ENCODE data around the gene SMARCA2.

SMARCA2 gene

GRCh38 chr9:2015581-2016407 is 647 bp downstream of the SMARCA2 start:
- DNase-seq (ENCODE audit: low read depth, low spot score), result peak; percentile 67

GRCh38 chr9:2016408-2017330 is 1.5 kb downstream of the SMARCA2 start:
- peak; percentile 61 for DNase-seq (ENCODE audit: low read depth, low spot score)

GRCh38 chr9:2017331-2018161 is 2.4 kb downstream of the SMARCA2 start:
- peak; percentile 52 for DNase-seq (ENCODE audit: low read depth, low spot score)

- DNase-seq (ENCODE audit: low read depth, low spot score), result no peak
These were observed 3.1 kb downstream of the SMARCA2 start for GRCh38 chr9:2018162-2018643.

- DNase-seq (ENCODE audit: low read depth, low spot score), result peak; percentile 63
These were observed 3.8 kb downstream of the SMARCA2 start for GRCh38 chr9:2018764-2019558.

- DNase-seq (ENCODE audit: low read depth, low spot score), result no peak
These were observed 4.6 kb downstream of the SMARCA2 start for GRCh38 chr9:2019723-2020122.

- peak; percentile 78 for DNase-seq (ENCODE audit: low read depth, low spot score)
These were observed 6.6 kb downstream of the SMARCA2 start for GRCh38 chr9:2021731-2022130.

- no peak for DNase-seq (ENCODE audit: low read depth, low spot score)
These were observed 7.4 kb downstream of the SMARCA2 start for GRCh38 chr9:2022560-2022959.

- no peak for DNase-seq (ENCODE audit: low read depth, low spot score)
These were observed 7.9 kb downstream of the SMARCA2 start for GRCh38 chr9:2023042-2023441.

- no peak for DNase-seq (ENCODE audit: low read depth, low spot score)
These were observed 8.4 kb downstream of the SMARCA2 start for GRCh38 chr9:2023532-2023931.

GRCh38 chr9:2024888-2025782 is 10.0 kb downstream of the SMARCA2 start:
- no peak for DNase-seq (ENCODE audit: low read depth, low spot score)

- DNase-seq (ENCODE audit: low read depth, low spot score), result no peak
These were observed 11.3 kb downstream of the SMARCA2 start for GRCh38 chr9:2026220-2026997.

GRCh38 chr9:2027543-2028160 is 12.5 kb downstream of the SMARCA2 start:
- DNase-seq (ENCODE audit: low read depth, low spot score), result no peak

- DNase-seq (ENCODE audit: low read depth, low spot score), result no peak
These were observed 13.7 kb downstream of the SMARCA2 start for GRCh38 chr9:2028888-2029287.

GRCh38 chr9:2029666-2030170 is 14.6 kb downstream of the SMARCA2 start:
- no peak for DNase-seq (ENCODE audit: low read depth, low spot score)

- no peak for DNase-seq (ENCODE audit: low read depth, low spot score)
These were observed 17.1 kb downstream of the SMARCA2 start for GRCh38 chr9:2032234-2032633.

GRCh38 chr9:2036844-2037243 is 21.7 kb downstream of the SMARCA2 start:
- DNase-seq (ENCODE audit: low read depth, low spot score), result no peak
